MM.1S (cell line): ENCODE data around the gene SEMA4D.
A peak's percentile ranks its signal among the peaks of the same experiment; 100 is the strongest.

ENCODE experiments used
- DNase-seq: peaks from one replicate; pipeline ENCODE4 v3.0.0-alpha.2; 2015
- H2AFZ ChIP-seq: fragments of 300-600 bp; sonication (generic); 2 replicates; pipeline ENCODE4 v1.6.0; 2016; ENCODE audit warnings: antibody characterized with exemption, low read length
- H3F3A ChIP-seq: fragments of 300-600 bp; sonication (generic); 2 replicates; pipeline ENCODE4 v1.6.1; 2016; ENCODE audit warnings: mild to moderate bottlenecking, antibody characterized with exemption, low read length, moderate library complexity, mixed read lengths; ENCODE audit not compliant: insufficient read depth
- H3K27ac ChIP-seq: fragments of 300-600 bp; sonication (generic); 2 replicates; pipeline ENCODE4 v1.5.1; 2016; ENCODE audit warnings: mild to moderate bottlenecking, low read length
- H3K27me3 ChIP-seq: fragments of 300-600 bp; sonication (generic); replicated peaks from 2 replicates; pipeline ENCODE4 v1.6.0; 2016; ENCODE audit warnings: low read length; ENCODE audit not compliant: insufficient read depth
- H3K36me3 ChIP-seq: fragments of 300-600 bp; sonication (generic); replicated peaks from 2 replicates; pipeline ENCODE4 v1.6.1; 2016; ENCODE audit warnings: mild to moderate bottlenecking, low read length, mixed read lengths; ENCODE audit not compliant: insufficient read depth
- H3K4me1 ChIP-seq: fragments of 300-600 bp; sonication (generic); 2 replicates; pipeline ENCODE4 v1.6.1; 2016; ENCODE audit warnings: low read length, mixed read lengths
- H3K4me2 ChIP-seq: fragments of 300-600 bp; sonication (generic); 2 replicates; pipeline ENCODE4 v1.6.0; 2016; ENCODE audit warnings: low read depth, low read length
- H3K4me3 ChIP-seq: fragments of 300-600 bp; sonication (generic); 2 replicates; pipeline ENCODE4 v1.5.1; 2016; ENCODE audit warnings: low read length, mixed read lengths
- H3K79me2 ChIP-seq: fragments of 300-600 bp; sonication (generic); 2 replicates; pipeline ENCODE4 v1.6.1; 2016; ENCODE audit warnings: mixed run types, low read length, mixed read lengths
- H3K9ac ChIP-seq: fragments of 300-600 bp; sonication (generic); 2 replicates; pipeline ENCODE4 v1.6.1; 2016; ENCODE audit warnings: low read length, mixed read lengths
- H3K9me2 ChIP-seq: fragments of 300-600 bp; sonication (generic); replicated peaks from 2 replicates; pipeline ENCODE4 v1.6.1; 2016; ENCODE audit warnings: mild to moderate bottlenecking, low read length, mixed read lengths; ENCODE audit not compliant: insufficient read depth
- H3K9me3 ChIP-seq: fragments of 300-600 bp; sonication (generic); replicated peaks from 2 replicates; pipeline ENCODE4 v1.6.1; 2016; ENCODE audit warnings: mild to moderate bottlenecking, low read length, mixed read lengths; ENCODE audit not compliant: insufficient read depth
- H4K20me1 ChIP-seq: fragments of 300-600 bp; sonication (generic); 2 replicates; pipeline ENCODE4 v1.6.1; 2016; ENCODE audit warnings: mild to moderate bottlenecking, low read length, moderate library complexity, mixed read lengths; ENCODE audit not compliant: insufficient read depth
- CTCF ChIP-seq: fragments of 300-600 bp; sonication (generic); IDR thresholded peaks from 2 replicates; pipeline ENCODE4 v1.5.1; 2016; ENCODE audit warnings: antibody characterized with exemption, low read length, mixed read lengths
- EZH2 ChIP-seq: fragments of 300-600 bp; sonication (generic); optimal IDR thresholded peaks from 2 replicates; pipeline ENCODE3; 2017; ENCODE audit warnings: low read depth, mild to moderate bottlenecking, antibody characterized with exemption, low read length, mixed read lengths
- EZH2phosphoT487 ChIP-seq: fragments of 300-600 bp; sonication (generic); IDR thresholded peaks from 2 replicates; pipeline ENCODE4 v1.6.1; 2018; ENCODE audit warnings: antibody characterized with exemption, low read length

The SEMA4D gene

GRCh38 chr9:89433826-89434225, 64.1 kb downstream of the SEMA4D start:
- Histone ChIP-seq H3K36me3 (no peaks in the 10 kb centered on the region), H3K27ac (no peak overlapping the region), H3K9me3 (no peaks in the 10 kb centered on the region), H3K79me2 (peaks cover 90% of the 10 kb centered on the region), H3K4me2 (no peak overlapping the region), H3K9ac (no peak overlapping the region), H4K20me1 (no peaks in the 10 kb centered on the region), H3F3A (peaks cover 34% of the 10 kb centered on the region), H3K9me2 (no peaks in the 10 kb centered on the region), H3K4me3 (no peak overlapping the region), H3K27me3 (no peaks in the 10 kb centered on the region), H2AFZ (no peak overlapping the region), H3K4me1 (peaks cover 64% of the 10 kb centered on the region)
- no peak for TF ChIP-seq CTCF
- no peak for TF ChIP-seq EZH2
- TF ChIP-seq EZH2phosphoT487: no peak
- DNase-seq: no peak

- H3F3A ChIP-seq: peaks cover 30% of the 10 kb centered on the region
- peak overlapping the region; percentile 15; the same call in 1 of the 2 replicates for H3K4me2 ChIP-seq
- H3K9me3 ChIP-seq: no peaks in the 10 kb centered on the region
- H3K27ac ChIP-seq: peak overlapping the region; percentile 17; the same call in 1 of the 2 replicates
- peaks cover 67% of the 10 kb centered on the region for H3K4me1 ChIP-seq
- H3K79me2 ChIP-seq: peaks cover 93% of the 10 kb centered on the region
- DNase-seq: no peak
- H3K36me3 ChIP-seq: no peaks in the 10 kb centered on the region
- no peaks in the 10 kb centered on the region for H4K20me1 ChIP-seq
- no peaks in the 10 kb centered on the region for H3K27me3 ChIP-seq
- H3K9me2 ChIP-seq: no peaks in the 10 kb centered on the region
- no peak overlapping the region for H3K9ac ChIP-seq
- no peak for TF ChIP-seq EZH2phosphoT487
- no peak for TF ChIP-seq CTCF
- no peak for TF ChIP-seq EZH2
- H3K4me3 ChIP-seq: no peak overlapping the region
- H2AFZ ChIP-seq: no peak overlapping the region
These were observed 64.9 kb downstream of the SEMA4D start for GRCh38 chr9:89432986-89433530.

GRCh38 chr9:89431930-89432725, 65.8 kb downstream of the SEMA4D start:
- DNase-seq: no peak
- no peaks in the 10 kb centered on the region for H3K9me3 ChIP-seq
- peak overlapping the region; percentile 15; the same call in 1 of the 2 replicates for H3K4me2 ChIP-seq
- H2AFZ ChIP-seq: no peak overlapping the region
- H3F3A ChIP-seq: peaks cover 30% of the 10 kb centered on the region
- no peaks in the 10 kb centered on the region for H3K9me2 ChIP-seq
- no peak overlapping the region for H3K9ac ChIP-seq
- peaks cover 69% of the 10 kb centered on the region for H3K4me1 ChIP-seq
- peaks cover 98% of the 10 kb centered on the region for H3K79me2 ChIP-seq
- no peaks in the 10 kb centered on the region for H4K20me1 ChIP-seq
- TF ChIP-seq CTCF (no peak), EZH2 (no peak), EZH2phosphoT487 (no peak)
- H3K36me3 ChIP-seq: no peaks in the 10 kb centered on the region
- H3K27ac ChIP-seq: peak overlapping the region; percentile 17; the same call in 1 of the 2 replicates
- no peak overlapping the region for H3K4me3 ChIP-seq
- no peaks in the 10 kb centered on the region for H3K27me3 ChIP-seq
